GM12891 (cell line): Measurements from ENCODE around the gene MAP2K4.
A peak's percentile ranks its signal among the peaks of the same experiment; 100 is the strongest.

Experiments
- DNase-seq: peaks from one replicate; pipeline ENCODE4 v3.0.0; 2011; ENCODE audit warnings: low spot score; ENCODE audit not compliant: insufficient read length
- FAIRE-seq: peaks from 2 replicates; lab custom pipeline; 2011; peaks lifted over from hg19 to GRCh38; lab: Jason Lieb, UNC
- PAX5 ChIP-seq: IDR thresholded peaks from 2 replicates; pipeline ENCODE4 v1.6.1; 2011; ENCODE audit warnings: low read length, moderate library complexity, mild to moderate bottlenecking; ENCODE audit not compliant: insufficient read depth, severe bottlenecking
- POLR2A ChIP-seq: IDR thresholded peaks from 2 replicates; pipeline ENCODE4 v1.6.1; 2011; ENCODE audit warnings: low read depth, low read length, control low read depth
- POLR2AphosphoS5 ChIP-seq: IDR thresholded peaks from 2 replicates; pipeline ENCODE4 v1.6.1; 2011; ENCODE audit warnings: low read depth, low read length, control low read depth
- POU2F2 ChIP-seq: IDR thresholded peaks from 2 replicates; pipeline ENCODE4 v1.6.1; 2011; ENCODE audit warnings: low read depth, mild to moderate bottlenecking, control low read depth, low read length, moderate library complexity
- SPI1 ChIP-seq: IDR thresholded peaks from 2 replicates; pipeline ENCODE4 v1.6.1; 2011; ENCODE audit warnings: low read depth, low read length, control low read depth
- TAF1 ChIP-seq: IDR thresholded peaks from 2 replicates; pipeline ENCODE4 v1.6.1; 2011; ENCODE audit warnings: low read depth, low read length, control low read depth

Gene MAP2K4

GRCh38 chr17:12178644-12179330 lies 158.1 kb downstream of the MAP2K4 start:
- TF ChIP-seq POU2F2, result no peak
- TF ChIP-seq SPI1, result no peak
- TF ChIP-seq POLR2AphosphoS5, result no peak
- TF ChIP-seq TAF1, result no peak
- no peak for TF ChIP-seq POLR2A
- TF ChIP-seq PAX5, result no peak
- no peak for DNase-seq
- no peak for FAIRE-seq

- DNase-seq (no peak), FAIRE-seq (peak; percentile 28)
- TF ChIP-seq POLR2A, result no peak
- TF ChIP-seq PAX5, result no peak
- TF ChIP-seq TAF1, result no peak
- no peak for TF ChIP-seq POLR2AphosphoS5
- no peak for TF ChIP-seq SPI1
- TF ChIP-seq POU2F2, result no peak
These were observed 160.1 kb downstream of the MAP2K4 start for GRCh38 chr17:12180644-12181261.

GRCh38 chr17:12187658-12188057 lies 167.0 kb downstream of the MAP2K4 start:
- no peak for TF ChIP-seq POU2F2
- TF ChIP-seq PAX5, result no peak
- no peak for TF ChIP-seq SPI1
- TF ChIP-seq POLR2AphosphoS5, result no peak
- no peak for TF ChIP-seq TAF1
- no peak for TF ChIP-seq POLR2A
- DNase-seq (no peak), FAIRE-seq (no peak)

DNA sequence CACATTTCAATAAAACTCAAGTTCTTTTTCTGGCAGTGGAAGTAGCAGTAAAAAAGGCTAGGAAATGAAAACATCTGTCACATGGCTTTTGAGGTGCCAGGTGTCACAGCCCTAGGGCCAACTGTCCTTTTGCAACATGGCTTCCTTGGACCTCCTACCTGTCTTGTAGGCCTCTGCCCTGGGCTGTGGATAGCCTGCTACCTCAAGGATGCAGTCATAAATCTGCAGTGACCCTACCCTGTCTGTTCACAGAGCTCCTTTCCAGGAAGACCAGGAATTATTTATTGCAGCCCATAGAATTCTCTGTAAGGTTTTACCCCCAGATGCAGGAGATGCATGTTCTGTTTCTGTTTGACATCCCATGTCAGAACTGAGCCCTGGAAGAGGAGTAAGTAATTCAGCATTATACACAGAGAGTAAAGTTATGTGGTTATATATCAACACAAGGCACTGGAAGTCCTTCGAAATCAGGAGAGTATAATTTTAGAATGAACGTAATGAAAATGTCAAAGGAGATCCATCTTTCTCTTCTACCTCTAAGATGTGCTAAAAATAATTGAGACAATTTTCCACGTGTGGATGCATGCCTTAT lies 172.6 kb downstream of the MAP2K4 start:
- FAIRE-seq, result no peak
- no peak for DNase-seq
- TF ChIP-seq PAX5 (no peak), SPI1 (no peak), POLR2AphosphoS5 (no peak)
